IPS DF 6.9 (cell line): ENCODE results near the gene IFI44.

Source experiments
- DNase-seq: peaks from one replicate; pipeline ENCODE4 v3.0.0-alpha.2; 2013; ENCODE audit warnings: low read depth, low spot score
- H3K27ac ChIP-seq: one replicate; pipeline ENCODE4 v1.5.1; 2013; ENCODE audit warnings: low read length, control low read depth
- H3K27me3 ChIP-seq: 2 replicates; pipeline ENCODE4 v1.6.1; 2013; ENCODE audit warnings: mild to moderate bottlenecking, low read length; ENCODE audit not compliant: control insufficient read depth, insufficient read depth
- H3K36me3 ChIP-seq: 2 replicates; pipeline ENCODE4 v1.6.1; 2013; ENCODE audit warnings: low read length; ENCODE audit not compliant: control insufficient read depth, insufficient read depth
- H3K4me1 ChIP-seq: 2 replicates; pipeline ENCODE4 v1.6.1; 2013; ENCODE audit warnings: low read length; ENCODE audit not compliant: control insufficient read depth, insufficient read depth
- H3K4me3 ChIP-seq: 2 replicates; pipeline ENCODE4 v1.5.1; 2013; ENCODE audit warnings: mild to moderate bottlenecking, low read length
- H3K9me3 ChIP-seq: 2 replicates; pipeline ENCODE4 v1.6.1; 2013; ENCODE audit warnings: low read length, inconsistent platforms; ENCODE audit not compliant: control insufficient read depth, insufficient read depth
- WGBS: extraction: QIAGEN DNeasy Blood & Tissue Kit; methylation state at CpG from one replicate; pipeline ENCODE4 v1.1.7; 2013; ENCODE audit warnings: mixed read lengths, missing lambda C conversion rate; ENCODE audit not compliant: insufficient read length, insufficient coverage; 5-methylcytosine and 5-hydroxymethylcytosine counted together

IFI44 gene, protein sequence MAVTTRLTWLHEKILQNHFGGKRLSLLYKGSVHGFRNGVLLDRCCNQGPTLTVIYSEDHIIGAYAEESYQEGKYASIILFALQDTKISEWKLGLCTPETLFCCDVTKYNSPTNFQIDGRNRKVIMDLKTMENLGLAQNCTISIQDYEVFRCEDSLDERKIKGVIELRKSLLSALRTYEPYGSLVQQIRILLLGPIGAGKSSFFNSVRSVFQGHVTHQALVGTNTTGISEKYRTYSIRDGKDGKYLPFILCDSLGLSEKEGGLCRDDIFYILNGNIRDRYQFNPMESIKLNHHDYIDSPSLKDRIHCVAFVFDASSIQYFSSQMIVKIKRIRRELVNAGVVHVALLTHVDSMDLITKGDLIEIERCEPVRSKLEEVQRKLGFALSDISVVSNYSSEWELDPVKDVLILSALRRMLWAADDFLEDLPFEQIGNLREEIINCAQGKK

DNA sequence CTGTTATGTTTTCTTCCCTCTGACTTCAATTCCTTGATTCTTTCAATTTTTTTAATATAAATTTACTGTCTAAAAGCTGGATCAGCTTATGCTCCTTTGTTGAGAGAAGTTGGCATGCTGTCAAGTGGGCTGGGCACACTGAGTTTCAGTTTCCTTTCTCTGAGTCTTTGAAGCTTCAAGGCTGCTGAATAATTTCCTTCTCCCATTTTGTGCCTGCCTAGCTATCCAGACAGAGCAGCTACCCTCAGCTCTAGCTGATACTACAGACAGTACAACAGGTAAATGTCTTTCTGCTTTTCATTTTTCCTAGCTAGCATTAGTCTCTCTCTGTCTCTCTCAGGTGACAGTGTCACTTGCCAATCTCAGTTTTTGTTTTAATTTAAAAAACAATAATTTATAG is at the start of gene IFI44:
Gene IFI44 (plus strand): TSS at position 204 of the 400 bp plus-strand sequence. CDS start 365 bp downstream, outside the sequence.
- Histone ChIP-seq H3K36me3 (no peaks in the 10 kb centered on the region), H3K4me3 (no peak within 1 kb of the TSS), H3K27me3 (no peaks in the 10 kb centered on the region), H3K9me3 (no peaks in the 10 kb centered on the region), H3K4me1 (no peaks in the 10 kb centered on the region), H3K27ac (no peak within 1 kb of the TSS)
- DNase-seq: no peak

DNA sequence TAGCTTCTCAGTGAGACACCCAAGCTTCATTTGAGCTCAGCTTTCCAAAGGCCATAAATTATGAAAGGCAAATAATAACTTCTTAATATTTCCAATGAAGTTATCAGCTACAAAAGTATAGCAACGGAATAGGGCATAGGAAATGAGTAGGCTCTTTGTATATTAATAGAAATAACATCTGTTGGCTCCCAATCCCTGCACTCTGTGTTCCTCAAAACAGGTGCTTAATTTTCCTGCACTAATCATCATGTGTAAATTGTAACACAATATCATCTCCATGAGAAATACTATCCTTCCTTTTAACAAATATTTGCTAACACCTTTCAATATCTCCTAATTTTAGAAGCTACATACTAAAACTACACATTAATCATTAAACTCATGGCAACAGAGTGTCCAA is 48.6 kb upstream of the IFI44 start:
- Histone ChIP-seq H3K27ac (no peak overlapping the region), H3K27me3 (no peaks in the 10 kb centered on the region), H3K4me3 (no peak overlapping the region), H3K9me3 (no peaks in the 10 kb centered on the region), H3K36me3 (no peaks in the 10 kb centered on the region), H3K4me1 (no peaks in the 10 kb centered on the region)
- no peak for DNase-seq
- no CpG with 5 or more reads among the region's 1 CpG for WGBS

DNA sequence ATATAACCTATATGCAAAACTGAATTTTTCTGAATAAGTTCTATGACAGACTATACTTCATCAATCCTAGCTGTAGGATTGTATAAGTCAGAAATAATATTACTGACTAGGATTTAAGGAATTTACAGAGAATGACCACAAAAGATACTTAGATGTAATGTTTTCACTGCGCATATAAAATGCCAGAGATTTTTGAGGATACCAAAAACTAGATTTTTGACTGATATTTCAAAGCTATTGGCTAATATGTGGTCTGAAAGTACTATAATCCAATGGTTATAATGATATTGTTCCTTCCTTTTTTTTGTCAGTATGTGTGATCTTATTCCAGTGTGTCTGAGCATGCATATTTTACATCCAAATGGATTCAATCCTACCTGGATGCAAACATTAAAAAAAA is 46.4 kb upstream of the IFI44 start:
- Histone ChIP-seq H3K4me1 (no peaks in the 10 kb centered on the region), H3K36me3 (no peaks in the 10 kb centered on the region), H3K27me3 (no peaks in the 10 kb centered on the region), H3K27ac (no peak overlapping the region), H3K9me3 (no peaks in the 10 kb centered on the region), H3K4me3 (no peak overlapping the region)
- no CpG with 5 or more reads among the region's 1 CpG for WGBS
- DNase-seq: no peak

DNA sequence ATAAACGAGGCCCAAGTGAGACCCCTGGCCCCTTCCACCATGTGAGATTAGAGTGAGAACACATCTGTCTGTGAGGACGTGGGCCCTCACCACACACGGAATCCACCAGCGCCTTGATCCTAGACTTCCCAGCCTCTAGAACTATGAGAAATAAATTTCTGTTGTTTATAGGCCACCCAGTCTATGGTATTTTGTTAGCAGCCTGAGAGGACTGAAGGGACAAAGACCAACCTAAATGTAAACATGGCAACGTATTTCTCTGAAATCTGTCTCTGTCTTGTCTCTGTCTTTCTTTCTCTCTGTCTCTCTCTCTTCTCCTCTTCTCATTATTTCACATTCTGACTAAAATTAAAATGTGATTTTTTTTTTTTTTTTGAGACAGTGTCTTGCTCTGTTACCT is 45.0 kb upstream of the IFI44 start:
- Histone ChIP-seq H3K36me3 (no peaks in the 10 kb centered on the region), H3K4me1 (no peaks in the 10 kb centered on the region), H3K4me3 (no peak overlapping the region), H3K9me3 (no peaks in the 10 kb centered on the region), H3K27ac (no peak overlapping the region), H3K27me3 (no peaks in the 10 kb centered on the region)
- no CpG with 5 or more reads among the region's 5 CpGs for WGBS
- no peak for DNase-seq

DNA sequence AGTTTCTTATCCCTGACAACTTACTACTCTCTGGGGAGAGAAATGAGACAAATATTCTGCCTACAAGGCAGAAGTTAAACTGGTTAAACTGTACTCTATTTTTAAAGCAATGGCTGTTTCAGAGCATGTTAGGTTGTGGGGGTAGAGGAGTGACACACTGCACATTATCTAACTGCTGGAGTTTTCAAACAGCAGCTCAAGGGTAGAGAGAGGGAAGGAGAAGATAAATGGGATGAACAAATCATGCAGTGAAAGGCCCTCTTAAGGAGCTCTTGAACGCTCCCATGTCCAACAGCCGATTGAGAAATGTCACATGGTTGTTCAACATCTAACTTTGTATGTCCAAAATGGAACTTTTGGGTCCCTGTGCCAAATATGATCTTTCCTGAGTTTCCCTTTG is 43.4 kb upstream of the IFI44 start:
- Histone ChIP-seq H3K27ac (no peak overlapping the region), H3K36me3 (no peaks in the 10 kb centered on the region), H3K4me3 (no peak overlapping the region), H3K9me3 (no peaks in the 10 kb centered on the region), H3K27me3 (no peaks in the 10 kb centered on the region), H3K4me1 (no peaks in the 10 kb centered on the region)
- no peak for DNase-seq
- WGBS: no CpG with 5 or more reads among the region's 2 CpGs

DNA sequence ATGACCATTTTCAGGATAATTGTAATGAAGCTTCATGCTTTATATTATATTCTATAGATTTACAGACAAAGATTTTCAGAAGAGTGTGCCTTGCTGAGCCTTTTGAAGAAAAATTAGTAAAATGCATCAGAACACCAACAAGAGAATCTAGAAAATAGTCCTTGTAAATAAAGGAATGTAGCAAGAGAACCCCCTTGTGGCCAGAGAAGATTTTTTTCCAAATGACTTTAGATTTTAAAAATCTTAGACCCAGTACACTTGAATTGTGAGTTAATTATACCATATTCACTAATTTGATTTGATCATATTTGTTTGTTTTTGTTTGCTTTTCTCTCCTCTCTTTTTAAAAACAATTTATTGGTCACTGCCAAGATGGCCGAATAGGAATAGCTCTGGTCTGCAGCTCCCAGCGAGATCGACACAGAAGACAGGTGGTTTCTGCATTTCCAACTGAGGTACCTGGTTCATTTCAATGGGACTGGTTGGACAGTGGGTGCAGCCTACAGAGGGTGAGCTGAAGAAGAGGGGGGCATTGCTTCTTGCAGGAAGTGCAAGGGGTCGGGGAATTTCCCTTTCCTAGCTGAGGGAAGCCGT is 42.2 kb upstream of the IFI44 start:
- Histone ChIP-seq H3K27ac (no peak overlapping the region), H3K9me3 (no peaks in the 10 kb centered on the region), H3K36me3 (no peaks in the 10 kb centered on the region), H3K4me1 (no peaks in the 10 kb centered on the region), H3K27me3 (no peaks in the 10 kb centered on the region), H3K4me3 (no peak overlapping the region)
- WGBS: no CpG with 5 or more reads among the region's 5 CpGs
- no peak for DNase-seq

DNA sequence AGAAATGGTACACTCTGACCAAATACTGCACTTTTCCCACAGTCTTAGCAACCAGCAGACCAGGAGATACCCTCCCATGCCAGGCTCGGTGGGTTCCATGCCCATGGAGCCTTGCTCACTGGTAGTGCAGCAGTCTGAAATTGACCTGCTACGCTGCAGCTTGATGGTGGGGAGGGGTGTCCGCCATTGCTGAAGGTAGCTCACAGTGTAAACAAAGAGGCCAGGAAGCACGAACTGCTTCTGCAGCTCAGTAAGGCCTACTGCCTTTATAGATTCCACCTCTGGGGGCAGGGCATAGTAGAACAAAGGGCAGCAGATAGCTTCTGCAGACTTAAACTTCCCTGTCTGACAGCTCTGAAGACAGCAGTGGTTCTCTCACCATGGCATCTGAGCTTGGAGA is 41.7 kb upstream of the IFI44 start:
- no CpG with 5 or more reads among the region's 4 CpGs for WGBS
- H3K27me3 ChIP-seq: no peaks in the 10 kb centered on the region
- no peaks in the 10 kb centered on the region for H3K4me1 ChIP-seq
- H3K9me3 ChIP-seq: no peaks in the 10 kb centered on the region
- H3K4me3 ChIP-seq: no peak overlapping the region
- H3K36me3 ChIP-seq: no peaks in the 10 kb centered on the region
- H3K27ac ChIP-seq: no peak overlapping the region
- no peak for DNase-seq

DNA sequence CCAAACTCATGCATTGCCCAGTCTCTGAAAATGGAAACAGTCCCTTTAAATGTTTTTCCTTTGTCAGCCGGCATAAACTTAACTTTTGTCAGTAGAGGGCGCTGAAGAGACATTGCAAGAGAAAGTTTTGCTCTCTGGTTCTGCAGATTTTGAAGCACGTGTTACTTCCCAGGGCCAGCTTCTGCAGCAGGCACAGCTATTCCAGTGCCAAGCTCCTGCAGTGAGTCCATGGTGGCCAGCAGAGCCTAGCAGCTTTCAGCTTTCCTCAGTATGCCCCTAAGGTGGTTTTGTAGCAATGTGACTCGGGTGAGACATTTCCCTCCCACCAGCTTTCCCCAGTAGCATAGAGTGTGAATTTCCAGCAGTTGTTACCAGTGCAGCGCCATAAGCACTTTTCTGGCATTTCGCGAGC is 32.0 kb upstream of the IFI44 start:
- Histone ChIP-seq H3K36me3 (no peaks in the 10 kb centered on the region), H3K27ac (no peak overlapping the region), H3K27me3 (no peaks in the 10 kb centered on the region), H3K4me1 (no peaks in the 10 kb centered on the region), H3K9me3 (no peaks in the 10 kb centered on the region), H3K4me3 (no peak overlapping the region)
- WGBS: no CpG with 5 or more reads among the region's 7 CpGs
- peak; percentile 57 for DNase-seq

DNA sequence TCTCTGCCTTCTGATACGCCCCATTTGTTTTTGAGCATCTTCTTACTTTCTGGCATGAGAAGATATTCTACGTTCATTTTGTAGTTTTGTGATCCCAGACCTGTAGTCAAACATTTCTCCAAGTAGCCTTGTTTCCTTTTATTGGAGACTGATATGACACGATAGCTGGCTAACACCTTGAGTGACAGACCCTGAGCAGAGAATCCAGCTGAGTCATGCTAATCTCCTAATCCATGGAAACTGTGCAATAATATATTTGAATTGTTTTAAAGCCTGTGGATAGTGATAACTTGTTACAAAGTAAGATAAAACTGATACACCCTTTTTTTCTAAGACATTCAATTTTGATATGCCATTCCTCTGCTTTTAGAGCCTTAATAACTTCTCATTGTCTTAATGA is 30.6 kb upstream of the IFI44 start:
- Histone ChIP-seq H3K27ac (no peak overlapping the region), H3K36me3 (no peaks in the 10 kb centered on the region), H3K4me3 (no peak overlapping the region), H3K4me1 (no peaks in the 10 kb centered on the region), H3K27me3 (no peaks in the 10 kb centered on the region), H3K9me3 (no peaks in the 10 kb centered on the region)
- DNase-seq: no peak
- WGBS: no CpG with 5 or more reads among the region's 3 CpGs

DNA sequence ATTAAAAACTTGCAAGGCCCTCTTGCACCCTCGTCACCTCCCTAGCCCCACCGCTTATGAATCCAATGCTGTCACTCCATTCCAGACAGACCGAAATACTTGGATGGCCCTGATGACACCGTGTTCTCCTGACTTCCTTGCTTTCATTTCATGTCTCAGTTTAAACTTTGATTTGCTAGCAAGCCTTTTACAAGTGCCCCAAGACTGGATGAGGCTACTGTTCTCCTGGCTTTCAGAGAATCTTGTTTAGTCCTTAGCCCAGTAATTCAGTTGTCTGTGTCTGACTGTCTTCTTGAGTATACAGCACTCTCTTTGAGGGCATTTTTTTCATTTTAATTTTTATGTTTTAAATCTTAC is 30.2 kb upstream of the IFI44 start:
- no CpG with 5 or more reads among the region's 4 CpGs for WGBS
- no peak for DNase-seq
- H3K27me3 ChIP-seq: no peaks in the 10 kb centered on the region
- H3K4me1 ChIP-seq: no peaks in the 10 kb centered on the region
- H3K36me3 ChIP-seq: no peaks in the 10 kb centered on the region
- H3K9me3 ChIP-seq: no peaks in the 10 kb centered on the region
- H3K4me3 ChIP-seq: no peak overlapping the region
- H3K27ac ChIP-seq: no peak overlapping the region
